Mammary epithelial cell (primary cell): ENCODE measurements around the gene TLE5.

ENCODE experiments used
- CTCF ChIP-seq, 2 donors: IDR thresholded peaks in 1 of 2; conservative IDR thresholded peaks in 1 of 2; 2 replicates each; pipeline ENCODE4 v1.5.1; 2011 to 2012; ENCODE audit warnings: inconsistent platforms in 2 of 2, low read length in 2 of 2, mild to moderate bottlenecking in 2 of 2, control low read depth in 1 of 2, low read depth in 1 of 2; ENCODE audit not compliant: insufficient read depth in 1 of 2; ENCODE audit errors: extremely low read depth in 1 of 2
- EZH2 ChIP-seq: IDR thresholded peaks from 2 replicates; pipeline ENCODE4 v1.6.1; 2012; ENCODE audit warnings: low read length, inconsistent platforms, borderline replicate concordance

- TF ChIP-seq CTCF (conservative IDR thresholded peaks at IDR 0.05 in 1 of 2, IDR thresholded peaks at IDR 0.05 in 1 of 2; ENCODE audit: extremely low read depth in 1 of 2, insufficient read depth in 1 of 2, low read depth in 1 of 2, low read length in 2 of 2) = no peak
- TF ChIP-seq EZH2 = no peak
Observed at GRCh38 chr19:3049089-3049488, 13.2 kb downstream of the TLE5 start.
